GM03348 (cell line): ENCODE measurements around the gene AUTS2.
A peak's percentile ranks its signal among the peaks of the same experiment; 100 is the strongest.

Experiments used
- DNase-seq: peaks from one replicate; pipeline ENCODE4 v3.0.0; 2012; ENCODE audit warnings: low spot score

The AUTS2 gene

GRCh38 chr7:69992938-69993337, 394.7 kb downstream of the AUTS2 start:
- no peak for DNase-seq

GRCh38 chr7:69994218-69994617, 395.9 kb downstream of the AUTS2 start:
- no peak for DNase-seq

- DNase-seq, result no peak
Measured at GRCh38 chr7:69994886-69995542, 396.7 kb downstream of the AUTS2 start.

GRCh38 chr7:69996121-69996520, 397.8 kb downstream of the AUTS2 start:
- DNase-seq, result no peak

GRCh38 chr7:70000737-70001348, 402.6 kb downstream of the AUTS2 start:
- DNase-seq, result no peak

GRCh38 chr7:70005480-70005879, 407.2 kb downstream of the AUTS2 start:
- no peak for DNase-seq

- DNase-seq, result no peak
Measured at GRCh38 chr7:70005891-70006260, 407.6 kb downstream of the AUTS2 start.

GRCh38 chr7:70006261-70006920, 408.1 kb downstream of the AUTS2 start:
- no peak for DNase-seq

- no peak for DNase-seq
Measured at GRCh38 chr7:70008466-70008865, 410.2 kb downstream of the AUTS2 start.

GRCh38 chr7:70014472-70015177, 416.4 kb downstream of the AUTS2 start:
- DNase-seq, result no peak

GRCh38 chr7:70015353-70015752, 417.1 kb downstream of the AUTS2 start:
- no peak for DNase-seq

- peak; percentile 33 for DNase-seq
Measured at GRCh38 chr7:70016044-70016770, 417.9 kb downstream of the AUTS2 start.

- DNase-seq, result no peak
Measured at GRCh38 chr7:70017357-70017756, 419.1 kb downstream of the AUTS2 start.

GRCh38 chr7:70018700-70019099, 420.4 kb downstream of the AUTS2 start:
- DNase-seq, result no peak

GRCh38 chr7:70027867-70028266, 429.6 kb downstream of the AUTS2 start:
- DNase-seq, result no peak

GRCh38 chr7:70028620-70029019, 430.3 kb downstream of the AUTS2 start:
- DNase-seq, result no peak

- DNase-seq, result no peak
Measured at GRCh38 chr7:70029993-70030392, 431.7 kb downstream of the AUTS2 start.

- DNase-seq, result no peak
Measured at GRCh38 chr7:70030745-70031144, 432.5 kb downstream of the AUTS2 start.

GRCh38 chr7:70031245-70031644, 433.0 kb downstream of the AUTS2 start:
- DNase-seq, result no peak

GRCh38 chr7:70032649-70033048, 434.4 kb downstream of the AUTS2 start:
- DNase-seq, result no peak

GRCh38 chr7:70033226-70033625, 435.0 kb downstream of the AUTS2 start:
- no peak for DNase-seq

GRCh38 chr7:70034999-70035398, 436.7 kb downstream of the AUTS2 start:
- no peak for DNase-seq
